HG03342 (cell line): ENCODE data around the gene RUFY3.
"Not testable (repeated sequence)": the region's sequence is repeated elsewhere in the genome, so short reads cannot be mapped to it uniquely, and the experiment has no call there.

Experiments
- ATAC-seq: cut with Tn5 transposase; IDR thresholded peaks from one replicate; pipeline ENCODE4 v1.9.1; 2021; ENCODE audit warnings: mild to moderate bottlenecking, moderate library complexity; ENCODE audit not compliant: unreplicated experiment

Gene RUFY3

DNA sequence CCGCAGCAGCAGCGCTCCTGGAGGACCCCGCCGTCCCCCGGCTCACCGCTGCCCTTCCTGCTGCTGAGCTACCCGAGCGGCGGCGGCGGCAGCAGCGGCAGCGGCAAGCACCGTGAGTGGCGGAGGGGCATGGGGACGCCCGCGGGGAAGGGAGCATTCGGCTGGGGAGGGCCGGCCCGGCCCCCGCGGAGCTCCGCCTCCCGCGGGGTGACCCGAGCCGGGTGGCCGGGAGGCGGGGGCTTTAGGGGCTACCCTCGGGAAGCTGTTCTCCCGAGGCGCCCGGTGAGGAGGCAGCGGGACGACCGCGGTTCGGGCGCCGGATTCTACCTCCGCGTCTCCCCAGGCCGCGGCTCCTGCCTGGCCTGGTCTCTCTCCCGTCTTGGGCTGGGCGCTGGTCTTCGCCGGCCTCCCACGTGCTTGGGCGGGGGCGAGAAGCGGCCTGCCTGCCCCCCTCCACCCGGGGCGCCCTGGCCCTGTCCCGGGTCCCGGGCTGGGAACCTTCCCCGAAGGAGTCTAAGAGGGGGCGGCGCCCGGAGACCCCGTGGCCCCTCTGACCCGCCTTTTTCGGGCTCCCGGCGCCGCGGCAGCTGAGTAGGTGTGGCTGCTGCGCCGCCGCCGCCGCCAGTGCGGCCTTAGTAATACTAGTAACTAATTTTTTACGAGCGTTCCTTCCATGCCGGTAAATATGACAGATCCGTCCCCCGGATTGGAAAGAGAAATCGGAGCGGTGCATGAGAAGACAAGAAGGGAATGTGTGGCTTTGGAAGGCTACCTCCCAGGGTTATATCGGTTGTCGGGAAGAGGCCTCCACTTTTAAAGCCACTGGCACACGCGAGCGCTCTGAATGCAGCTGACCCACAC, 16.4 kb upstream of the RUFY3 start:
- ATAC-seq = peak; percentile 56

DNA sequence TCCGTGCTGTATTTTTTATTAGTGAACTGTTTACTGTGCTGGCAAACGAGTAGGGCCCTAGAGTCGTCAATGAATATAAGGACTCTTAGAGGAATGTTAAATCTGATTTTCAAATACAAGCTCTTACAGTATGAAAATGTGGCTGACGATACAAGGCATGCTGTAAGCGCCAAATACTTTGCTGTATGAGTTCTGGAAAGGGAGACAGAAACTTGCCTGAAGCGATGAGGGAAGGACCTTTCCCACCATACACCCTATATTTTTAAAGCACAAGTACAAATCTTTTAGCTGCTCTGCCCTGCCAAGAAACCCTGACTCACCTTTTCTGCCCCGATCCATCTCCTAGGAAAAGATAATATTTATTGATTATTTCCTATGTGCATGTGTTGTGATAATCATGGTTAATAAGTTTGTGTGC, 15.7 kb upstream of the RUFY3 start:
- no peak for ATAC-seq

DNA sequence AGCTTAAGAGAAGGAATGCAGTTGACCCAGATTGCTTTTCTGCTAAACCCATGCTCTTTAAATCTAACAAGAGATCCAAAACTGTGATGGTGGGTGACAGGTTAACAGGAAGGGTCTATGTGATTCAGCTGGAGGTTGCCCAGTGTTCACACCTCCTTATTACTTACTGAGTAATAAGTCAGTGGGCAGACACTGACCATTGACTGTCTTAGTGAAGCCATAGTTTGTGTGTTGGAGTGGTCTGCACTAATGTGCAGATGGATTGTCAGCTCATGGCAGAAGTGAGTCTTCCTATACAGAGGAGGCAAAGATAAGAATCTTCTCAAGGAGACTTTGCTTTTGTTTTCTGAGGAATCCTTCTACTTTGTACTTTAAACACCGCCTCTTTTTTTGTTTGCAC, 15.2 kb upstream of the RUFY3 start:
- ATAC-seq = no peak

GRCh38 chr4:70709611-70710205, 12.1 kb upstream of the RUFY3 start:
- ATAC-seq = no peak

- no peak for ATAC-seq
These were observed 10.2 kb upstream of the RUFY3 start for GRCh38 chr4:70711599-70711998.

- no peak for ATAC-seq
These were observed 9.6 kb upstream of the RUFY3 start for GRCh38 chr4:70712150-70712549.

GRCh38 chr4:70712604-70713452, 8.9 kb upstream of the RUFY3 start:
- no peak for ATAC-seq

DNA sequence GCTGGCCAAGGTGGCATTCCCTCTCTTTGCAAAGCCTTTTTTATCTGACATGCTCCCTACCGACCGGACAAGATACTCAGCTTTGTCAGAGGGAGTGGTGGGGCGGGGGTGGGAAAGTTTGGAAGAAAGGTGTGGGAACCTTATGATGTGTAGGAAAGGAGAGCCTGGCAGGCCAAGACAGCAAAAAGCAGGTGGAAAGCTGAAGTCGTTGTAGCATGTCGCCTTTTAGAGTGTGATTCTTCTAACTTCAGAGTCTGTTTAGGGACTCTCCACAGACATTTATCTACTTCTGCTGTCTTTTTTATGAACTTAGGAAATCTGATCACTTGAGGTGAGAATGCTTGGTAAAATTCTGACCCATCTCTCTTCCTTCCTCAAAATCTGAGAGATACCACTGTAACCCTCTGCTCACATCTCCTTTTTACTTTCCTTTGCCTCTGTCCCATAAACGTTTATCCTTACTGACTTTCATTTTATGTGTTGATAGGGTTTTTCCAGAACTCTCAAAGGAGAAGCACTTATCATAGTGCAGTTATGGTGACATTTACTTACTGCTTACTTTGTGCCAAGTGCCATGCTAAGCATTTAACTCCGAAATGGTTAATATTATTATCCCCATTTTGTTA, 8.2 kb upstream of the RUFY3 start:
- peak; percentile 47 for ATAC-seq

- peak; percentile 43 for ATAC-seq
These were observed 7.5 kb upstream of the RUFY3 start for GRCh38 chr4:70714079-70714887.

DNA sequence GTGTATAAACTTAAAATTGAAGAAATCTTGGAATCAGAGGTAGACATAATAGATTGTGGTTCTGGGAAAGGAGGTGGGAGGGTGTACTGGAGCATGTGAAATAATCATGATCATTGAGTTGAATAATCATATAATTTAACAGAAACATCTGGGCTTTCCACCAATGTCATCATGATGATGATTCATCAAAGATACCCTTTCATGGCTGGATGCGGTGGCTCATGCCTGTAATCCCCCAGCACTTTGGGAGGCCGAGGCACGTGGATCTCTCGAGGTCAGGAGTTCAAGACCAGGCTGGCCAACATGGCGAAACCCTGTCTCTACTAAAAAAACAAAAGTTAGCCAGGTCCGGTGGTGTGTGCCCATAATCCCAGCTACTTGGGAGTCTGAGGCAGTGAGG, 6.7 kb upstream of the RUFY3 start:
- ATAC-seq = peak; percentile 11

- ATAC-seq = no peak
These were observed 2.8 kb upstream of the RUFY3 start for GRCh38 chr4:70718811-70719604.

DNA sequence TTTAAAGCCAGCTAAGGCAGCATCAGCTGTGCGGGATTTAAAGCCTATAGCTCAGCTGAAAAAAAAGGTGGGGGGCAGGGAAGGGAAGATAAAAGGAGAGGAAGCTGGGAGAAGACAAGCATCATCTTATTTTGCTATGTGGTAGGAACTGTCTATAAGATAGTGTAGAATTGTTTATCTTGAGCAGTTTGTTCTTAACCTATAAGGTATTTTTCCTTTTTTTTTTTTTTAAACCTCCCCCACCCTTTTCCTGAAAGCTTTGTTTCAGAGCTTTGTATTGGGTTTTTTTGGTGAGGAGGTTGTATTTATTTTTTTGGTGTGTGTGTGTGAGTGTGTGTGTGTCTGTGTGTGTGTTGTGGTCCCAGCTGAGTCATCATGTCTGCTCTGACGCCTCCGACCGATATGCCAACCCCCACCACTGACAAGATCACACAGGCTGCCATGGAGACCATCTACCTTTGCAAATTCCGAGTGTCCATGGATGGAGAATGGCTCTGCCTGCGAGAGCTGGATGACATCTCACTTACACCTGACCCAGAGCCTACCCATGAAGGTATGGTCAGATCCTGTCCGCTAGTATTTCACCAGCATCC, 531 bp downstream of the RUFY3 start:
- ATAC-seq = no peak

GRCh38 chr4:70724463-70724862, 2.7 kb downstream of the RUFY3 start:
- ATAC-seq = no peak

- ATAC-seq = no peak
These were observed 3.9 kb downstream of the RUFY3 start for GRCh38 chr4:70725633-70726032.

DNA sequence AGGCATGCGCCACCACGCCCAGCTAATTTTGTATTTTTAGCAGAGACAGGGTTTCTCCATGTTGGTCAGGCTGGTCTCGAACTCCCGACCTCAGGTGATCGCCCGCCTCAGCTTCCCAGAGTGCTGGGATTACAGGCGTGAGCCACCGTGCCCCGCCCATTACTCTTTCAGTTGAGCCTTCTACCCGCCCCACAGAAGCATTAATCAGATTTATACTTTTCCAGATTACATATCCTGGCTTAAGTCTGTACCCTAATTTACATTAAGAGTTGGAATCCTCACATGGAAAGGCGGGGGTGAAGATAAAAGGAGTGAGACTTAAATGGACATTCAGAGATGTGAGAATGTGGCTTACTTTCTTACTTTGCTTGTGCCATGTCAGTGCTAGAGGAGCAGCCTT, 4.8 kb downstream of the RUFY3 start:
- ATAC-seq = not testable (repeated sequence)

DNA sequence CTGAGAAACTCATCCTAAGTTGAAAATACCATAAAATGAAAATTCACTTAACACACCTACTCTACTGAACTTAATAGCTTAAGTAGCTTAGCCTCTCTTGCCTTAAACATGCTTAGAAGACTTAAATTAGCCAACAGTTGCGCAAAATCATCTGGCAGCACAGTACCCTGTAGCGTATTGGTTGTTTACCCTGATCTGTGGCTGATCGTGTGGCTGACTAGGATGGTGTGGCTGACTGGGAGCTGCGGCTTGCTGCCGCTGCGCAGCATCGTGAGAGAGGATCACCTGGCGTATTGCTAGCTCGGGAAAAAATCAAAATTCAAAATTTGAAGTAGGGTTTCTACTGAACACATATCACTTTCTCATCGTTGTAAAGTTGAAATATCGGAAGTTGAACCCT, 6.3 kb downstream of the RUFY3 start:
- no peak for ATAC-seq

DNA sequence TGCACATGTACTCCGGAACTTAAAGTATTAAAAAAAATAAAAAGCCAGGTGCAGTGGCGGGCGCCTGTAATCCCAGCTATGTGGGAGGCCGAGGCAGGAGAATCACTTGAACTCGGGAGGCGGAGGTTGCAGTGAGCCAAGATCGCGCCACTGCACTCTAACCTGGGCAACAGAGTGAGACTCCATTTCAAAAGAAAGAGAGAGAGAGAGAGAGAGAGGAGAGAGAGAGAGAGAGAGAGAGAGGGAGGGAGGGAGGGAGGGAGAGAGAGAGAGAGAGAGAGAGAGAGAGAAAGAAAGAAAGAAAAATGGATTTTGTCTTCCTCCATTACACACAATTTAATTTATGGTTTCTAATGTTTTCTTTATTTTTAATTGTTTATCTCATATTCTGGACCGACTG, 11.1 kb downstream of the RUFY3 start:
- ATAC-seq = not testable (repeated sequence)

DNA sequence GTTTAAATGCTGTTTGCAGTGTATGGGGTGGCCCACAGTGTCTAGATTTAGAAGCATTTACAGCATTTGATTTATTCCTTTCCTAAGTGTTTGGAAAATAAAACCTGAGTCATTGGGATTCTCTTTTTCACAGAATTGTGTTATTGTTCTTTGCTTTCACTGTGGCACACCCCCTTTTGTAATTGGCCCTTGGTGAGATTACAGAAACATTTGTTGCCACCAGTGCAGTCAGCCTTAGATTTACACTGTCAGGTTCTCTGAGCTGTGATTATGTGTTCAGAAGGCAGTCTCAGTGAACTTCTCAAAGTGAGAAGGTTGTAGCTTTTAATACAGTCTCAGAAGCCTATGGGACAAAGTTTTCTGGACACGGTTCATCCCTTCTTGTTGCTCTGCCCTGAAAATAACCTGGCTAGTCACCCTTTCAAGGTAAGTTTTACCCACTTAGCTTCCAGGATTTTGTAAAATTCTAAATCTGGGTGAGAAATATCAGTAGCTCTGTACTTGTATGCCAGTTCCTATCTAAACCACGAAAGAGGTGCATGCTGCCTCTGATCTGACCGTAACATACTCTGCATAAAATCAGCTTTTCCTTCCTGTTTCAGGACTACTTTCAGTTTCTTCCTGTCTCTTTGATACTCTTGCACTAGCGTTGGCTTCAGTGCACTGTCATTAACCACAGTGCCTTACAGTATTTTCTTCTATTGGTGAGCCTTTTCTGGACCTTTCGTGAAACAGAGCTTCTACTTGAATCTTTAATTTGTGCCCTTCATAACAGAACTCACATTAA, 12.6 kb downstream of the RUFY3 start:
- ATAC-seq = peak; percentile 93
